ENCODE measurements around the gene CNTNAP2. TPM values are rescaled to one million over a fixed set of nuclear protein-coding genes. Genes with fewer than 3 reads are reported as not detected.

CNTNAP2 gene
- total and polyA plus RNA-seq, 2 experiments from 2014 or later, result not detected

DNA sequence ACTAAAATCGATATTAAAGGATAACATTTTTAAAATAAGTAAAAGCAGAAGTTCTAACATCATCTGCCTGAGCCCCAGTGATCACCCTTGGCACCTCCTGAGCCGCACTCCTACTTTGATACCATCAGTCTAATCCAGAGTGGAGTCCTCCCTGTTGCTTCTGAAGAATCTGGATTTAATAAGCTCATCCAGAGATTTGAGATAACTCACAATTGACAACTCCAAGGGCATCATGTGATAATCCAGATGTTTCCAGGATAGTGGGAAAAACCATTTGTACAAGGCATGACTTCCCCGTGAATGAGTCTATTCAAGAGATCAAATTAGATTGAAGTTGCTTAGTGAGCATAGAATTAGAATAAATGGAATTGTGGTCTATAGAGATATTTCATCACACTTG lies 1998.2 kb downstream of the CNTNAP2 start:
- in situ Hi-C loops (cut with MboI), result no loop called here
- no peak for DNase-seq
- Histone ChIP-seq H3K27ac (no peak overlapping the region), H3K4me3 (no peak overlapping the region), H3K27me3 (replicated peaks; ENCODE audit: insufficient read depth) (no peaks in the 10 kb centered on the region), H3K4me1 (ENCODE audit: insufficient read depth) (no peaks in the 10 kb centered on the region), H3K9me3 (ENCODE audit: low read depth) (no peaks in the 10 kb centered on the region), H3K36me3 (ENCODE audit: low read depth) (no peaks in the 10 kb centered on the region), H3K4me2 (ENCODE audit: unreplicated experiment) (no peak overlapping the region), H4K20me1 (ENCODE audit: insufficient read depth) (no peaks in the 10 kb centered on the region), H3K9me2 (ENCODE audit: insufficient read depth) (no peaks in the 10 kb centered on the region), H3K79me2 (ENCODE audit: insufficient read depth) (no peaks in the 10 kb centered on the region), H3K9ac (no peak overlapping the region), H3F3A (ENCODE audit: insufficient read depth) (no peaks in the 10 kb centered on the region), H2AFZ (no peak overlapping the region)
- TF ChIP-seq EZH2 (IDR thresholded peaks at IDR 0.05; ENCODE audit: insufficient read depth, poor library complexity, severe bottlenecking), result no peak
- TF ChIP-seq EZH2phosphoT487 (IDR thresholded peaks at IDR 0.05; ENCODE audit: insufficient read depth, low read depth), result no peak
- WGBS, 2 experiments (ENCODE audit: low coverage in 1 of 2, low lambda C conversion rate in 2 of 2, missing lambda C conversion rate in 2 of 2), result 7 to 9% methylated on average over 3 of the region's 3 CpGs

DNA sequence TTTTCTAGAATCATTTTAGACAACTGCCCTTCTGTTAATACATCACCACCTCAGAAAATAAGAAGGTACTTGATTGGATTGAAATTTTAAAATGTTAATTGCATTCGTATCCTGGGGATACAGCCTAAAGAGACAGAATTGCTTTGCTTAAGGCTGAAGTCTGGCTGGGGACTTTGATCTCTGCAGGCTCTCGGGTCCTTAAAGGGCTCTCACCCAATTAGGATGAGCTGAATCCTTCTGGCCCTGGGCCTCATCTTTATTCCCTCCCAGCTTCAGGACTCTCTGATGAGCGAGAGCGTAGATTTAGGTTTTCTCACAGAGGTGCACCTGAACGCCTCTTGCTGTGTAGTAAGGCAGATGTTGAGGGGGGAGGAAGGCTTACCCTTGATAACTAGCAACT lies 1998.7 kb downstream of the CNTNAP2 start:
- H3K4me2 ChIP-seq (ENCODE audit: unreplicated experiment), result no peak overlapping the region
- H3K4me1 ChIP-seq (ENCODE audit: insufficient read depth), result no peaks in the 10 kb centered on the region
- no peak overlapping the region for H3K9ac ChIP-seq
- 22 to 23% methylated on average over 5 of the region's 5 CpGs for WGBS, 2 experiments (ENCODE audit: low coverage in 1 of 2, low lambda C conversion rate in 2 of 2, missing lambda C conversion rate in 2 of 2)
- H3K79me2 ChIP-seq (ENCODE audit: insufficient read depth), result no peaks in the 10 kb centered on the region
- H3F3A ChIP-seq (ENCODE audit: insufficient read depth), result no peaks in the 10 kb centered on the region
- no peaks in the 10 kb centered on the region for H3K9me2 ChIP-seq (ENCODE audit: insufficient read depth)
- no peak overlapping the region for H2AFZ ChIP-seq
- H3K27ac ChIP-seq, result no peak overlapping the region
- H3K9me3 ChIP-seq (ENCODE audit: low read depth), result no peaks in the 10 kb centered on the region
- H4K20me1 ChIP-seq (ENCODE audit: insufficient read depth), result no peaks in the 10 kb centered on the region
- TF ChIP-seq EZH2phosphoT487 (IDR thresholded peaks at IDR 0.05; ENCODE audit: insufficient read depth, low read depth) (no peak), EZH2 (IDR thresholded peaks at IDR 0.05; ENCODE audit: insufficient read depth, poor library complexity, severe bottlenecking) (no peak)
- in situ Hi-C loops (cut with MboI), result no loop called here
- H3K4me3 ChIP-seq, result no peak overlapping the region
- H3K27me3 ChIP-seq (replicated peaks; ENCODE audit: insufficient read depth), result no peaks in the 10 kb centered on the region
- no peaks in the 10 kb centered on the region for H3K36me3 ChIP-seq (ENCODE audit: low read depth)
- DNase-seq, result no peak

DNA sequence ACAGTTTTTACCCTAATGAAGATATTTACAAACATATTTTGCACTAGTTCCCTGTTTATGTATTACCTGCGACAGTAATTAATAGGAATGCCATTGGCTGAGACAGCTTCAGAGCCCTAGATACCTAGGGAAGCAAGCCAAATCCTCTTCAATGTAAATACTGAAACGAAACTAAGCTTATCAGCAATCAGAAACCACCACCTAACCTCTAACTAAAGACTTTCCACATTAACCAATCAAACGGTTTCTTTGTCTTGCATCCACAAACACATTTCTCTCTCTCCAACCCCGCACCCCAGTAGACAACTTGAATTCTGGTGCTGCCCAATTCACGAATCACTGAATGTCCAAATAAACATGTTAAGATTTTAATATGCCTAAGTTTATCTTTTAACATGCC lies 1999.6 kb downstream of the CNTNAP2 start:
- H3K4me2 ChIP-seq (ENCODE audit: unreplicated experiment), result no peak overlapping the region
- no peak overlapping the region for H3K9ac ChIP-seq
- DNase-seq, result no peak
- no peaks in the 10 kb centered on the region for H3K9me2 ChIP-seq (ENCODE audit: insufficient read depth)
- H3K27ac ChIP-seq, result no peak overlapping the region
- in situ Hi-C loops (cut with MboI), result no loop called here
- H2AFZ ChIP-seq, result no peak overlapping the region
- no peaks in the 10 kb centered on the region for H3K27me3 ChIP-seq (replicated peaks; ENCODE audit: insufficient read depth)
- H3K79me2 ChIP-seq (ENCODE audit: insufficient read depth), result no peaks in the 10 kb centered on the region
- no peaks in the 10 kb centered on the region for H3K9me3 ChIP-seq (ENCODE audit: low read depth)
- TF ChIP-seq EZH2 (IDR thresholded peaks at IDR 0.05; ENCODE audit: insufficient read depth, poor library complexity, severe bottlenecking) (no peak), EZH2phosphoT487 (IDR thresholded peaks at IDR 0.05; ENCODE audit: insufficient read depth, low read depth) (no peak)
- no peaks in the 10 kb centered on the region for H4K20me1 ChIP-seq (ENCODE audit: insufficient read depth)
- H3F3A ChIP-seq (ENCODE audit: insufficient read depth), result no peaks in the 10 kb centered on the region
- H3K4me1 ChIP-seq (ENCODE audit: insufficient read depth), result no peaks in the 10 kb centered on the region
- H3K36me3 ChIP-seq (ENCODE audit: low read depth), result no peaks in the 10 kb centered on the region
- no peak overlapping the region for H3K4me3 ChIP-seq
- 16 to 24% methylated on average over 5 of the region's 5 CpGs for WGBS, 2 experiments (ENCODE audit: low coverage in 1 of 2, low lambda C conversion rate in 2 of 2, missing lambda C conversion rate in 2 of 2)

DNA sequence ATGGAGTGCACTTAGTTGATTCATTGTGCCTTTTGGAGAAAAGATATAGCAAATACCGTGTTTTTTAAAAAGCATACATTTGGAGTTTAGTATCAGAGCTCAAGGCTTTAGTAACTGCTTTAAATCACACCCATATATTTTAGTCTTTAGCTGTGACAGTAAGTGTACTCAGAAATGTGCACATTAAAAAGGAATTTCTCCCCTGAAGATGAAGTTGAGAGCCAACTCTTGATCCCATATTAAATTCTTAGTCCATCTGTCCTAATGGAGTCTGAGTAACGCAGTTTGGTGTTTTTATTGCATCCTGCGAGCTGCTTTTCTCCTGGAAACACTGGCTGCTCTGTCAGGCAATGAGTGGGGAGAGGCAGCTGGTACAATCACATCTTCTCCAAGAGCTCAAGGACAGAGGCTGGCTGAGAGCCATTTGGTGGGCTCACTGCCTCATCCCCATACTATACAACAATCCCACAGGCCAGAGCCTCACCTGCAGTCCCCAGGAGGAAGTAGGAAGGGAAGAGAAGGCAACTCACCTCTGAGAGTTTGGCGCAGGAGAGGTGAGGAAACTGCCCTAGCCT lies 2000.3 kb downstream of the CNTNAP2 start:
- H3K4me2 ChIP-seq (ENCODE audit: unreplicated experiment), result no peak overlapping the region

DNA sequence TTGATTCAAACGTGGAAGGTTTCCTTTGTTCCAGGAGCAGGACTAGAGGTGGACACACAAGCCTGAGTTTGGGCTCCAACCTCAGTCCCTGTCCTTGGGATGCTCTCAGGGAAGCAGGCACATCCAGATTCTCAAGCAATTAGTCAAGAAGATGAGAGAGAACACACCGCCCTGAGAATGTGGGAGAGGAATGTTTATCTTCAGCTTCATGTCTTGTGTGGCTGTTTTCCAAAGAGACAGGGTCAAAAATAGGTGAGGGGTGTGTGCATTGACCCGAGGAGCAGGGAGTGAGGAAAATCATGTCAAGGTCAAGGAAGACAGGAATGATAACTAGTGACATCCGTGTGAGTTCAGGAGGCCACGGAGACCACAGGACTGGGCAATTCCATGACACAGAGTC lies 2001.8 kb downstream of the CNTNAP2 start:
- no peak for TF ChIP-seq EZH2phosphoT487 (IDR thresholded peaks at IDR 0.05; ENCODE audit: insufficient read depth, low read depth)
- TF ChIP-seq EZH2 (IDR thresholded peaks at IDR 0.05; ENCODE audit: insufficient read depth, poor library complexity, severe bottlenecking), result no peak
- no peaks in the 10 kb centered on the region for H3K9me3 ChIP-seq (ENCODE audit: low read depth)
- no peak overlapping the region for H3K4me2 ChIP-seq (ENCODE audit: unreplicated experiment)
- in situ Hi-C loops (cut with MboI), result no loop called here
- DNase-seq, result no peak
- no peaks in the 10 kb centered on the region for H3K27me3 ChIP-seq (replicated peaks; ENCODE audit: insufficient read depth)
- H3K36me3 ChIP-seq (ENCODE audit: low read depth), result no peaks in the 10 kb centered on the region
- no peaks in the 10 kb centered on the region for H3K79me2 ChIP-seq (ENCODE audit: insufficient read depth)
- 14 to 21% methylated on average over 5 of the region's 5 CpGs for WGBS, 2 experiments (ENCODE audit: low coverage in 1 of 2, low lambda C conversion rate in 2 of 2, missing lambda C conversion rate in 2 of 2)
- no peak overlapping the region for H3K27ac ChIP-seq
- no peaks in the 10 kb centered on the region for H3K9me2 ChIP-seq (ENCODE audit: insufficient read depth)
- H3F3A ChIP-seq (ENCODE audit: insufficient read depth), result no peaks in the 10 kb centered on the region
- no peak overlapping the region for H2AFZ ChIP-seq
- no peaks in the 10 kb centered on the region for H3K4me1 ChIP-seq (ENCODE audit: insufficient read depth)
- H3K9ac ChIP-seq, result no peak overlapping the region
- H3K4me3 ChIP-seq, result no peak overlapping the region
- no peaks in the 10 kb centered on the region for H4K20me1 ChIP-seq (ENCODE audit: insufficient read depth)

More for the DNA sequence above, 2000.3 kb downstream of the CNTNAP2 start:
- Histone ChIP-seq H3K9me2 (ENCODE audit: insufficient read depth) (no peaks in the 10 kb centered on the region), H3K9me3 (ENCODE audit: low read depth) (no peaks in the 10 kb centered on the region), H3K4me3 (no peak overlapping the region), H3K27me3 (replicated peaks; ENCODE audit: insufficient read depth) (no peaks in the 10 kb centered on the region), H3K9ac (no peak overlapping the region), H3K4me1 (ENCODE audit: insufficient read depth) (no peaks in the 10 kb centered on the region), H3K27ac (no peak overlapping the region), H4K20me1 (ENCODE audit: insufficient read depth) (no peaks in the 10 kb centered on the region), H3K79me2 (ENCODE audit: insufficient read depth) (no peaks in the 10 kb centered on the region), H2AFZ (no peak overlapping the region), H3K36me3 (ENCODE audit: low read depth) (no peaks in the 10 kb centered on the region), H3F3A (ENCODE audit: insufficient read depth) (no peaks in the 10 kb centered on the region)
- WGBS, 2 experiments (ENCODE audit: low coverage in 1 of 2, low lambda C conversion rate in 2 of 2, missing lambda C conversion rate in 2 of 2), result 12 to 16% methylated on average over 4 of the region's 4 CpGs
- no peak for DNase-seq
- TF ChIP-seq EZH2 (IDR thresholded peaks at IDR 0.05; ENCODE audit: insufficient read depth, poor library complexity, severe bottlenecking), result no peak
- TF ChIP-seq EZH2phosphoT487 (IDR thresholded peaks at IDR 0.05; ENCODE audit: insufficient read depth, low read depth), result no peak
- in situ Hi-C loops (cut with MboI), result no loop called here

All from GM23248 (cell line).